HepG2 (cell line): ENCODE measurements around the gene CDK2. TPM values are rescaled to one million over a fixed set of nuclear protein-coding genes. Genes with fewer than 3 reads are reported as not detected.
A peak's percentile ranks its signal among the peaks of the same experiment; 100 is the strongest.

Experiments used
- ATF7 ChIP-seq, 2 experiments: fragments of 450-650 bp in 1 of 2; sonication (generic) in 1 of 2; formaldehyde crosslinking in 1 of 2; IDR thresholded peaks; 2 replicates each; pipeline versions ENCODE4 v1.4.0 to v1.6.1; 2016 to 2020; ENCODE audit warnings: antibody characterized with exemption in 1 of 2, mild to moderate bottlenecking in 1 of 2, missing genetic modification reagents in 1 of 2
- BRD4 ChIP-seq: sonication (generic); formaldehyde crosslinking; IDR thresholded peaks from 2 replicates; pipeline ENCODE4 v1.4.0; 2020; ENCODE audit warnings: missing genetic modification reagents
- DZIP1 ChIP-seq: sonication (generic); formaldehyde crosslinking; IDR thresholded peaks from 2 replicates; pipeline ENCODE4 v1.5.0; 2020; ENCODE audit warnings: mild to moderate bottlenecking, missing genetic modification reagents
- HMGXB4 ChIP-seq, 2 experiments: sonication (generic) in 1 of 2; formaldehyde crosslinking in 1 of 2; IDR thresholded peaks; 2 replicates each; pipeline versions ENCODE4 v1.4.0 to v1.6.1; 2018 to 2020; ENCODE audit warnings: missing genetic modification reagents in 2 of 2, borderline replicate concordance in 1 of 2, low read depth in 1 of 2, mild to moderate bottlenecking in 1 of 2, missing biosample characterization in 1 of 2
- MAFF ChIP-seq: IDR thresholded peaks from 2 replicates; pipeline ENCODE4 v1.6.1; 2011; ENCODE audit warnings: low read depth, low read length, improper control_type of control experiment
- NONO ChIP-seq, 2 experiments: fragments of 450-650 bp in 1 of 2; sonication (generic) in 1 of 2; formaldehyde crosslinking in 1 of 2; IDR thresholded peaks in 1 of 2; conservative IDR thresholded peaks in 1 of 2; 2 replicates each; pipeline versions ENCODE4 v1.6.1 to v1.8.0; 2017 to 2022; ENCODE audit warnings: mild to moderate bottlenecking in 1 of 2, missing genetic modification reagents in 1 of 2, moderate library complexity in 1 of 2
- PATZ1 ChIP-seq: sonication (generic); formaldehyde crosslinking; IDR thresholded peaks from 2 replicates; pipeline ENCODE4 v1.4.0; 2020; ENCODE audit warnings: missing genetic modification reagents
- PHF20 ChIP-seq: sonication (generic); formaldehyde crosslinking; IDR thresholded peaks from 2 replicates; pipeline ENCODE4 v1.5.0; 2020; ENCODE audit warnings: mild to moderate bottlenecking, missing genetic modification reagents
- SMC3 ChIP-seq: IDR thresholded peaks from 2 replicates; pipeline ENCODE4 v1.6.1; 2011; ENCODE audit warnings: low read length, improper control_type of control experiment
- SP5 ChIP-seq: IDR thresholded peaks from 2 replicates; pipeline ENCODE4 v1.6.1; 2016; ENCODE audit warnings: low read depth, borderline replicate concordance
- STAG1 ChIP-seq: sonication (generic); formaldehyde crosslinking; IDR thresholded peaks from 2 replicates; pipeline ENCODE4 v1.4.0; 2020; ENCODE audit warnings: missing genetic modification reagents
- YEATS4 ChIP-seq: sonication (generic); formaldehyde crosslinking; IDR thresholded peaks from 2 replicates; pipeline ENCODE4 v1.4.0; 2020; ENCODE audit warnings: missing genetic modification reagents, borderline replicate concordance
- ZBTB38 ChIP-seq: sonication (generic); formaldehyde crosslinking; IDR thresholded peaks from 2 replicates; pipeline ENCODE4 v1.5.1; 2020; ENCODE audit warnings: mild to moderate bottlenecking, missing genetic modification reagents
- ZFAT ChIP-seq: sonication (generic); formaldehyde crosslinking; conservative IDR thresholded peaks from 2 replicates; pipeline ENCODE4 v1.8.1; 2023; ENCODE audit warnings: missing genetic modification reagents, inconsistent platforms
- ZKSCAN1 ChIP-seq: fragments of 150-350 bp; IDR thresholded peaks from 2 replicates; pipeline ENCODE4 v1.6.1; 2014; ENCODE audit warnings: low read length
- ZNF136 ChIP-seq: sonication (generic); formaldehyde crosslinking; IDR thresholded peaks from 2 replicates; pipeline ENCODE4 v1.8.1; 2022; ENCODE audit warnings: low read depth, mild to moderate bottlenecking, moderate library complexity, missing genetic modification reagents
- ZNF230 ChIP-seq: sonication (generic); formaldehyde crosslinking; IDR thresholded peaks from 2 replicates; pipeline ENCODE4 v1.4.0; 2020; ENCODE audit warnings: mild to moderate bottlenecking, missing genetic modification reagents
- ZNF343 ChIP-seq: sonication (generic); formaldehyde crosslinking; IDR thresholded peaks from 2 replicates; pipeline ENCODE4 v1.4.0; 2020; ENCODE audit warnings: mild to moderate bottlenecking, missing genetic modification reagents
- ZNF7 ChIP-seq: IDR thresholded peaks from 2 replicates; pipeline ENCODE4 v1.6.1; 2016; ENCODE audit warnings: missing biosample characterization, missing genetic modification reagents
- ZNF703 ChIP-seq: sonication (generic); formaldehyde crosslinking; IDR thresholded peaks from 2 replicates; pipeline ENCODE4 v1.5.1; 2020; ENCODE audit warnings: missing genetic modification reagents, mild to moderate bottlenecking, moderate library complexity, borderline replicate concordance
- ZUFSP ChIP-seq: sonication (generic); formaldehyde crosslinking; IDR thresholded peaks from 2 replicates; pipeline ENCODE4 v1.9.0; 2021; ENCODE audit warnings: missing genetic modification reagents, mild to moderate bottlenecking, borderline replicate concordance
- polyA plus RNA-seq, 8 experiments: library from polyadenylated mRNA; depleted of rRNA in 3 of 8; stranded (reverse) in 7 of 8; unstranded in 1 of 8; fragments of >200 nt; fragmentation: Illumina TruSeq in 4 of 8; extraction: Trizol in 4 of 8; gene quantifications; 2 replicates each; pipeline versions ENCODE4 v1.2.1 to v1.2.3, GENCODE V29; 2011 to 2016; ENCODE audit warnings: low read depth in 4 of 8, missing spikeins in 1 of 8, mixed read lengths in 1 of 8; ENCODE audit not compliant: insufficient read depth in 1 of 8
- total RNA-seq, 5 experiments: library from RNA; depleted of rRNA; stranded (reverse); fragments of >200 nt; fragmentation: Illumina TruSeq; extraction: Trizol; gene quantifications; 2 replicates each; pipeline ENCODE4 v1.2.3, GENCODE V29; 2016; ENCODE audit warnings: low read depth in 1 of 5

Gene CDK2
- total and polyA plus RNA-seq, 2 of the 13 experiments (the other 11 are each of a cell fraction or from before 2014, with no cell fraction given) = 47.5 to 52.6 TPM

- TF ChIP-seq ZFAT (CRISPR knock-in tag) (no peak), STAG1 (CRISPR knock-in tag) (peak; percentile 85), ZBTB38 (CRISPR knock-in tag) (no peak), SP5 (CRISPR knock-in tag) (peak; percentile 35; the same call in 1 of the 2 replicates), ZNF703 (no peak), HMGXB4 (CRISPR knock-in tag; IDR thresholded peaks at IDR 0.05; ENCODE audit: borderline replicate concordance in 1 of 2, low read depth in 1 of 2) (peak; percentile 69 to 70; a peak in 3 of 4 replicates), ZNF7 (CRISPR knock-in tag) (no peak), ATF7 (IDR thresholded peaks at IDR 0.05) (no peak), ATF7 (CRISPR knock-in tag; IDR thresholded peaks at IDR 0.05) (peak; percentile 55; the same call in 1 of the 2 replicates), ZKSCAN1 (no peak), MAFF (no peak), SMC3 (peak; percentile 69), YEATS4 (CRISPR knock-in tag) (no peak), PHF20 (CRISPR knock-in tag) (no peak), ZNF343 (CRISPR knock-in tag) (no peak), DZIP1 (no peak), ZUFSP (CRISPR knock-in tag) (no peak), ZNF230 (peak; percentile 53; the same call in 1 of the 2 replicates), NONO (IDR thresholded peaks at IDR 0.05) (no peak), NONO (CRISPR knock-in tag; conservative IDR thresholded peaks at IDR 0.05) (no peak), BRD4 (CRISPR knock-in tag) (0 out of 2 replicates have a peak, but pooled peaks have one; percentile 36), ZNF136 (CRISPR knock-in tag) (no peak), PATZ1 (peak; percentile 47; the same call in 1 of the 2 replicates)
Observed at GRCh38 chr12:55940065-55940732, 26.4 kb upstream of the CDK2 start (continued).
